Neural progenitor cell (in vitro differentiated cells): ENCODE results near the gene ADAM10. TPM values are rescaled to one million over a fixed set of nuclear protein-coding genes. Genes with fewer than 3 reads are reported as not detected.

Source experiments
- DNase-seq: peaks from one replicate; pipeline ENCODE4 v3.0.0-alpha.2; 2016; ENCODE audit warnings: low spot score
- H2AFZ ChIP-seq: fragments of 200-600 bp; sonication (generic); replicated peaks from 2 replicates; pipeline ENCODE4 v1.6.1; 2016; ENCODE audit warnings: antibody characterized with exemption
- H3F3A ChIP-seq: fragments of 200-600 bp; sonication (generic); 2 replicates; pipeline ENCODE4 v1.6.1; 2016; ENCODE audit warnings: antibody characterized with exemption, low read depth
- H3K27ac ChIP-seq: fragments of 200-600 bp; sonication (generic); 2 replicates; pipeline ENCODE4 v1.5.1; 2016; ENCODE audit warnings: mild to moderate bottlenecking
- H3K27me3 ChIP-seq: fragments of 200-600 bp; sonication (generic); 2 replicates; pipeline ENCODE4 v1.6.1; 2016; ENCODE audit warnings: mild to moderate bottlenecking, moderate library complexity
- H3K36me3 ChIP-seq: fragments of 200-600 bp; sonication (generic); 2 replicates; pipeline ENCODE4 v1.5.1; 2016
- H3K4me1 ChIP-seq: fragments of 200-600 bp; sonication (generic); 2 replicates; pipeline ENCODE4 v1.6.1; 2016; ENCODE audit warnings: mixed run types
- H3K4me2 ChIP-seq: fragments of 200-600 bp; sonication (generic); 2 replicates; pipeline ENCODE4 v1.6.1; 2016
- H3K4me3 ChIP-seq: fragments of 200-600 bp; sonication (generic); 2 replicates; pipeline ENCODE4 v1.5.1; 2016
- H3K79me2 ChIP-seq: fragments of 200-600 bp; sonication (generic); 2 replicates; pipeline ENCODE4 v1.6.1; 2016; ENCODE audit warnings: low read depth
- H3K9ac ChIP-seq: fragments of 200-600 bp; sonication (generic); 2 replicates; pipeline ENCODE4 v1.6.1; 2016
- H3K9me3 ChIP-seq: fragments of 200-600 bp; sonication (generic); 2 replicates; pipeline ENCODE4 v1.5.1; 2016; ENCODE audit warnings: low read depth
- H4K20me1 ChIP-seq: fragments of 200-600 bp; sonication (generic); 2 replicates; pipeline ENCODE4 v1.6.1; 2016; ENCODE audit warnings: low read depth
- H3K27ac Mint-ChIP-seq: 3 replicates; pipeline ENCODE4 v1.8.0; 2021; ENCODE audit warnings: mixed read lengths
- H3K27me3 Mint-ChIP-seq: 2 replicates; pipeline ENCODE4 v1.8.0; 2022; ENCODE audit warnings: low read depth, mild to moderate bottlenecking, inconsistent platforms, moderate library complexity, mixed read lengths; ENCODE audit not compliant: insufficient read depth
- H3K36me3 Mint-ChIP-seq: 3 replicates; pipeline ENCODE4 v1.8.0; 2021; ENCODE audit warnings: mixed read lengths
- H3K4me1 Mint-ChIP-seq: 3 replicates; pipeline ENCODE4 v1.8.0; 2021; ENCODE audit warnings: mixed read lengths
- H3K4me3 Mint-ChIP-seq: 3 replicates; pipeline ENCODE4 v1.8.0; 2021; ENCODE audit warnings: mild to moderate bottlenecking, moderate library complexity, mixed read lengths
- H3K9me3 Mint-ChIP-seq: 3 replicates; pipeline ENCODE4 v1.8.0; 2020; ENCODE audit warnings: mixed read lengths
- EZH2 ChIP-seq: fragments of 200-600 bp; sonication (generic); IDR thresholded peaks from 2 replicates; pipeline ENCODE4 v1.6.1; 2017; ENCODE audit warnings: antibody characterized with exemption, mild to moderate bottlenecking, moderate library complexity
- EZH2phosphoT487 ChIP-seq: fragments of 200-600 bp; sonication (generic); IDR thresholded peaks from 2 replicates; pipeline ENCODE4 v1.6.1; 2017; ENCODE audit warnings: antibody characterized with exemption
- total RNA-seq: library from RNA; depleted of rRNA; stranded (reverse); fragments of >200 nt; gene quantifications from 2 replicates; pipeline ENCODE4 v1.2.3, GENCODE V29; 2015; ENCODE audit warnings: low replicate concordance
- TF ChIP-seq, protein P1 (sequence below): fragments of 200-600 bp; sonication (generic); IDR thresholded peaks from 2 replicates; pipeline ENCODE4 v1.5.1; 2017; ENCODE audit warnings: antibody characterized with exemption, mild to moderate bottlenecking

The ADAM10 gene
- total RNA-seq, 1 donor from 2014 or later = 153 TPM

GRCh38 chr15:58682234-58682633, 67.3 kb downstream of the ADAM10 start:
- Histone ChIP-seq H3K9me3 (no peaks in the 10 kb centered on the region), H3K4me2 (no peak overlapping the region), H3K36me3 (no peaks in the 10 kb centered on the region), H3K27me3 (no peaks in the 10 kb centered on the region), H3F3A (peaks cover 13% of the 10 kb centered on the region), H3K9ac (no peak overlapping the region), H3K4me1 (peaks cover 13% of the 10 kb centered on the region), H3K79me2 (peaks cover 68% of the 10 kb centered on the region), H3K27ac (no peak overlapping the region), H4K20me1 (peaks cover 18% of the 10 kb centered on the region), H2AFZ (no peak overlapping the region), H3K4me3 (no peak overlapping the region)
- no peak for DNase-seq
- TF ChIP-seq EZH2 (no peak), EZH2phosphoT487 (no peak)
- TF ChIP-seq, protein P1, sequence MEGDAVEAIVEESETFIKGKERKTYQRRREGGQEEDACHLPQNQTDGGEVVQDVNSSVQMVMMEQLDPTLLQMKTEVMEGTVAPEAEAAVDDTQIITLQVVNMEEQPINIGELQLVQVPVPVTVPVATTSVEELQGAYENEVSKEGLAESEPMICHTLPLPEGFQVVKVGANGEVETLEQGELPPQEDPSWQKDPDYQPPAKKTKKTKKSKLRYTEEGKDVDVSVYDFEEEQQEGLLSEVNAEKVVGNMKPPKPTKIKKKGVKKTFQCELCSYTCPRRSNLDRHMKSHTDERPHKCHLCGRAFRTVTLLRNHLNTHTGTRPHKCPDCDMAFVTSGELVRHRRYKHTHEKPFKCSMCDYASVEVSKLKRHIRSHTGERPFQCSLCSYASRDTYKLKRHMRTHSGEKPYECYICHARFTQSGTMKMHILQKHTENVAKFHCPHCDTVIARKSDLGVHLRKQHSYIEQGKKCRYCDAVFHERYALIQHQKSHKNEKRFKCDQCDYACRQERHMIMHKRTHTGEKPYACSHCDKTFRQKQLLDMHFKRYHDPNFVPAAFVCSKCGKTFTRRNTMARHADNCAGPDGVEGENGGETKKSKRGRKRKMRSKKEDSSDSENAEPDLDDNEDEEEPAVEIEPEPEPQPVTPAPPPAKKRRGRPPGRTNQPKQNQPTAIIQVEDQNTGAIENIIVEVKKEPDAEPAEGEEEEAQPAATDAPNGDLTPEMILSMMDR = no peak
- H3K27me3 Mint-ChIP-seq = no peaks in the 10 kb centered on the region
- H3K4me1 Mint-ChIP-seq = peaks cover 12% of the 10 kb centered on the region
- peaks cover 10% of the 10 kb centered on the region for H3K36me3 Mint-ChIP-seq
- no peak overlapping the region for H3K27ac Mint-ChIP-seq
- H3K4me3 Mint-ChIP-seq = no peak overlapping the region
- peaks cover 5% of the 10 kb centered on the region for H3K9me3 Mint-ChIP-seq

DNA sequence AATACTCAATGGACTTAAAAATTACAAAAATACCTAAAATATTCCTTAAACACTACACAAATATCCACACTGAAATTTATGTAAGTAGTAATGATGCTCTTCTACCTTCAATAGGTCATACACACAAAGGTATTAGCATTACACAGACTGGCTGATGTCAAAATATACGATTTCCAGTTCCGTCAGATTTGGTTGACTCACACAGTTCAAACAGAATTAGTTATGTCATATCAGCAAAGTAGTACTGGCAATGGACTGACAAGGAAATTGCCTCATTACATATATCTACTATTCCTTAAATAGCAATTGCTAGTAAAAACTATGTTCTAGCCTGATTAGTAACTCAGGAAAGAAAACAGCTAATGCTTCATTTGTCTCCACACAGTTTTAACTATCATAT, 70.8 kb downstream of the ADAM10 start:
- H3K36me3 Mint-ChIP-seq = peaks cover 2% of the 10 kb centered on the region
- no peaks in the 10 kb centered on the region for H3K9me3 Mint-ChIP-seq
- H3K4me2 ChIP-seq = no peak overlapping the region
- H3K4me1 Mint-ChIP-seq = no peaks in the 10 kb centered on the region
- peaks cover 35% of the 10 kb centered on the region for H3K79me2 ChIP-seq
- H3K9me3 ChIP-seq = no peaks in the 10 kb centered on the region
- TF ChIP-seq, protein P1 = no peak
- TF ChIP-seq EZH2 (no peak), EZH2phosphoT487 (no peak)
- no peak overlapping the region for H3K27ac ChIP-seq
- peaks cover 8% of the 10 kb centered on the region for H4K20me1 ChIP-seq
- DNase-seq = no peak
- no peaks in the 10 kb centered on the region for H3K4me1 ChIP-seq
- H3K27me3 ChIP-seq = no peaks in the 10 kb centered on the region
- no peak overlapping the region for H3K27ac Mint-ChIP-seq
- H3K4me3 ChIP-seq = no peak overlapping the region
- H3F3A ChIP-seq = no peaks in the 10 kb centered on the region
- H3K9ac ChIP-seq = no peak overlapping the region
- H3K27me3 Mint-ChIP-seq = no peaks in the 10 kb centered on the region
- peaks cover 3% of the 10 kb centered on the region for H3K36me3 ChIP-seq
- no peak overlapping the region for H3K4me3 Mint-ChIP-seq
- H2AFZ ChIP-seq = no peak overlapping the region

- Histone ChIP-seq H3F3A (no peaks in the 10 kb centered on the region), H3K79me2 (peaks cover 23% of the 10 kb centered on the region), H3K4me3 (no peak overlapping the region), H4K20me1 (peaks cover 5% of the 10 kb centered on the region), H3K27ac (no peak overlapping the region), H3K9ac (no peak overlapping the region), H3K9me3 (no peaks in the 10 kb centered on the region), H2AFZ (no peak overlapping the region), H3K4me2 (no peak overlapping the region), H3K27me3 (no peaks in the 10 kb centered on the region), H3K36me3 (peaks cover 3% of the 10 kb centered on the region), H3K4me1 (no peaks in the 10 kb centered on the region)
- H3K9me3 Mint-ChIP-seq = no peaks in the 10 kb centered on the region
- H3K27ac Mint-ChIP-seq = no peak overlapping the region
- H3K27me3 Mint-ChIP-seq = no peaks in the 10 kb centered on the region
- no peak overlapping the region for H3K4me3 Mint-ChIP-seq
- no peak for TF ChIP-seq EZH2phosphoT487
- TF ChIP-seq, protein P1 = no peak
- TF ChIP-seq EZH2 = no peak
- no peaks in the 10 kb centered on the region for H3K4me1 Mint-ChIP-seq
- H3K36me3 Mint-ChIP-seq = peaks cover 2% of the 10 kb centered on the region
- DNase-seq = no peak
Observed at GRCh38 chr15:58677426-58677825, 72.1 kb downstream of the ADAM10 start.
